Measurements from ENCODE around the gene TCTN2. TPM values are rescaled to one million over a fixed set of nuclear protein-coding genes. Genes with fewer than 3 reads are reported as not detected.

The TCTN2 gene
- total RNA-seq, 1 donor from 2014 or later: 15.8 TPM

GRCh38 chr12:123726962-123727361, 56.0 kb downstream of the TCTN2 start:
- Histone ChIP-seq H3K9ac (no peak overlapping the region), H3K9me3 (ENCODE audit: low read depth) (no peaks in the 10 kb centered on the region), H4K20me1 (ENCODE audit: low read depth) (peaks cover 3% of the 10 kb centered on the region), H3K4me3 (no peak overlapping the region), H3K4me1 (no peaks in the 10 kb centered on the region), H3K27me3 (no peaks in the 10 kb centered on the region), H3F3A (ENCODE audit: low read depth) (no peaks in the 10 kb centered on the region), H3K27ac (no peak overlapping the region), H3K36me3 (peaks cover 9% of the 10 kb centered on the region), H3K79me2 (ENCODE audit: low read depth) (no peaks in the 10 kb centered on the region), H2AFZ (replicated peaks) (no peak overlapping the region), H3K4me2 (no peak overlapping the region)
- Mint-ChIP-seq H3K27me3 (ENCODE audit: insufficient read depth, low read depth) (no peaks in the 10 kb centered on the region), H3K27ac (no peak overlapping the region), H3K4me1 (no peaks in the 10 kb centered on the region), H3K9me3 (no peaks in the 10 kb centered on the region), H3K36me3 (peaks cover 36% of the 10 kb centered on the region), H3K4me3 (no peak overlapping the region)
- DNase-seq (ENCODE audit: low spot score): no peak
- no peak for TF ChIP-seq EZH2 (IDR thresholded peaks at IDR 0.05)
- no peak for TF ChIP-seq CTCF (IDR thresholded peaks at IDR 0.05)
- no peak for TF ChIP-seq EZH2phosphoT487 (IDR thresholded peaks at IDR 0.05)

GRCh38 chr12:123727878-123728277, 57.0 kb downstream of the TCTN2 start:
- H3K27me3 ChIP-seq: no peaks in the 10 kb centered on the region
- H4K20me1 ChIP-seq (ENCODE audit: low read depth): peaks cover 3% of the 10 kb centered on the region
- peaks cover 40% of the 10 kb centered on the region for H3K36me3 Mint-ChIP-seq
- H2AFZ ChIP-seq (replicated peaks): no peak overlapping the region
- no peaks in the 10 kb centered on the region for H3K79me2 ChIP-seq (ENCODE audit: low read depth)
- H3K4me1 ChIP-seq: no peaks in the 10 kb centered on the region
- H3K27ac ChIP-seq: no peak overlapping the region
- H3F3A ChIP-seq (ENCODE audit: low read depth): no peaks in the 10 kb centered on the region
- peaks cover 9% of the 10 kb centered on the region for H3K36me3 ChIP-seq
- H3K27me3 Mint-ChIP-seq (ENCODE audit: insufficient read depth, low read depth): no peaks in the 10 kb centered on the region
- no peaks in the 10 kb centered on the region for H3K4me1 Mint-ChIP-seq
- no peak overlapping the region for H3K9ac ChIP-seq
- TF ChIP-seq EZH2 (IDR thresholded peaks at IDR 0.05) (no peak), EZH2phosphoT487 (IDR thresholded peaks at IDR 0.05) (no peak), CTCF (IDR thresholded peaks at IDR 0.05) (no peak)
- no peak overlapping the region for H3K27ac Mint-ChIP-seq
- H3K9me3 Mint-ChIP-seq: no peaks in the 10 kb centered on the region
- H3K4me3 ChIP-seq: no peak overlapping the region
- H3K4me3 Mint-ChIP-seq: no peak overlapping the region
- H3K9me3 ChIP-seq (ENCODE audit: low read depth): no peaks in the 10 kb centered on the region
- H3K4me2 ChIP-seq: no peak overlapping the region
- no peak for DNase-seq (ENCODE audit: low spot score)

GRCh38 chr12:123731596-123731995, 60.7 kb downstream of the TCTN2 start:
- no peaks in the 10 kb centered on the region for H3F3A ChIP-seq (ENCODE audit: low read depth)
- no peak overlapping the region for H3K27ac ChIP-seq
- no peaks in the 10 kb centered on the region for H3K9me3 ChIP-seq (ENCODE audit: low read depth)
- TF ChIP-seq EZH2phosphoT487 (IDR thresholded peaks at IDR 0.05): no peak
- TF ChIP-seq CTCF (IDR thresholded peaks at IDR 0.05): no peak
- TF ChIP-seq EZH2 (IDR thresholded peaks at IDR 0.05): no peak
- H3K27me3 Mint-ChIP-seq (ENCODE audit: insufficient read depth, low read depth): peaks cover 2% of the 10 kb centered on the region
- H3K27me3 ChIP-seq: no peaks in the 10 kb centered on the region
- no peak overlapping the region for H3K27ac Mint-ChIP-seq
- H3K79me2 ChIP-seq (ENCODE audit: low read depth): no peaks in the 10 kb centered on the region
- H3K36me3 ChIP-seq: peaks cover 4% of the 10 kb centered on the region
- no peaks in the 10 kb centered on the region for H3K9me3 Mint-ChIP-seq
- H3K9ac ChIP-seq: no peak overlapping the region
- no peak overlapping the region for H3K4me3 Mint-ChIP-seq
- no peak overlapping the region for H2AFZ ChIP-seq (replicated peaks)
- no peak overlapping the region for H3K4me2 ChIP-seq
- no peak overlapping the region for H3K4me3 ChIP-seq
- H3K4me1 Mint-ChIP-seq: no peaks in the 10 kb centered on the region
- no peaks in the 10 kb centered on the region for H4K20me1 ChIP-seq (ENCODE audit: low read depth)
- H3K36me3 Mint-ChIP-seq: peaks cover 48% of the 10 kb centered on the region
- H3K4me1 ChIP-seq: no peaks in the 10 kb centered on the region
- DNase-seq (ENCODE audit: low spot score): no peak
